ENCODE measurements around the gene ICA1.

The ICA1 gene

DNA sequence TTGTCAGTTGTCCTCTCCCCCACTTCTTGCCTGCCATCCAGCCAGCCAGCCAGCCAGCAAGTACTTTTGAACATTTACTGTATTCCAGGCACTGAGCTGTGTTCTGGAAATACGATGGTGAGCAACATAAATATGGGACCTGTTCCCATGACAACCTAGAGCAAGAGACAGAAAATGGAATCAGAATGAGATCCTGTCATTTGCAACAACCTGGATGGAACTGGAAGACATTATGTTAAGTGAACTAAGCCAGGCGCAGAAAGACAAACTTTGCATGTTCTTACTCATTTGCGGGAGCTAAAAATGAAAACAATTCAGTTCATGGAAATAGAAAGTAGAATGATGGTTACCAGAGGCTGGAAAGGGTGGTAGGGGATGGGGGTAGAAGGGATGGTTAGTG, 140.7 kb downstream of the ICA1 start:
- H3K9me3 ChIP-seq (ENCODE audit: control insufficient read depth, insufficient read depth, low read depth, low read length): no peaks in the 10 kb centered on the region
- no peak overlapping the region for H3K27ac ChIP-seq (ENCODE audit: extremely low read depth, low read depth, low read length)
- ChIA-PET CTCF (no interaction called here), POLR2A (no interaction called here)
- H3K36me3 ChIP-seq (ENCODE audit: control insufficient read depth in 2 of 2, insufficient read depth in 1 of 2, low read length in 2 of 2): no peaks in the 10 kb centered on the region
- TF ChIP-seq OSR2 (tag by site-specific recombination; IDR thresholded peaks at IDR 0.05) (no peak), ZBTB7A (tag by site-specific recombination; IDR thresholded peaks at IDR 0.05; ENCODE audit: low read depth) (no peak), ZNF223 (tag by site-specific recombination; IDR thresholded peaks at IDR 0.05) (no peak), ZNF16 (tag by site-specific recombination; IDR thresholded peaks at IDR 0.05; ENCODE audit: low read depth) (no peak), ZNF146 (tag by site-specific recombination; IDR thresholded peaks at IDR 0.05) (no peak), ZNF548 (tag by site-specific recombination; IDR thresholded peaks at IDR 0.05) (no peak), ZNF248 (tag by site-specific recombination; IDR thresholded peaks at IDR 0.05) (no peak)
- TF ChIP-seq, protein P1, sequence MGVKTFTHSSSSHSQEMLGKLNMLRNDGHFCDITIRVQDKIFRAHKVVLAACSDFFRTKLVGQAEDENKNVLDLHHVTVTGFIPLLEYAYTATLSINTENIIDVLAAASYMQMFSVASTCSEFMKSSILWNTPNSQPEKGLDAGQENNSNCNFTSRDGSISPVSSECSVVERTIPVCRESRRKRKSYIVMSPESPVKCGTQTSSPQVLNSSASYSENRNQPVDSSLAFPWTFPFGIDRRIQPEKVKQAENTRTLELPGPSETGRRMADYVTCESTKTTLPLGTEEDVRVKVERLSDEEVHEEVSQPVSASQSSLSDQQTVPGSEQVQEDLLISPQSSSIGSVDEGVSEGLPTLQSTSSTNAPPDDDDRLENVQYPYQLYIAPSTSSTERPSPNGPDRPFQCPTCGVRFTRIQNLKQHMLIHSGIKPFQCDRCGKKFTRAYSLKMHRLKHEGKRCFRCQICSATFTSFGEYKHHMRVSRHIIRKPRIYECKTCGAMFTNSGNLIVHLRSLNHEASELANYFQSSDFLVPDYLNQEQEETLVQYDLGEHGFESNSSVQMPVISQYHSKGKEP (tag by site-specific recombination; IDR thresholded peaks at IDR 0.05): no peak
- TF ChIP-seq, protein P2, sequence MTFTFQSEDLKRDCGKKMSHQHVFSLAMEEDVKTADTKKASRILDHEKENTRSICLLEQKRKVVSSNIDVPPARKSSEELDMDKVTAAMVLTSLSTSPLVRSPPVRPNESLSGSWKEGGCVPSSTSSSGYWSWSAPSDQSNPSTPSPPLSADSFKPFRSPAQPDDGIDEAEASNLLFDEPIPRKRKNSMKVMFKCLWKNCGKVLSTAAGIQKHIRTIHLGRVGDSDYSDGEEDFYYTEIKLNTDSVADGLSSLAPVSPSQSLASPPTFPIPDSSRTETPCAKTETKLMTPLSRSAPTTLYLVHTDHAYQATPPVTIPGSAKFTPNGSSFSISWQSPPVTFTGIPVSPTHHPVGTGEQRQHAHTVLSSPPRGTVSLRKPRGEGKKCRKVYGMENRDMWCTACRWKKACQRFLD (tag by site-specific recombination; IDR thresholded peaks at IDR 0.05): no peak
- TF ChIP-seq, protein P3, sequence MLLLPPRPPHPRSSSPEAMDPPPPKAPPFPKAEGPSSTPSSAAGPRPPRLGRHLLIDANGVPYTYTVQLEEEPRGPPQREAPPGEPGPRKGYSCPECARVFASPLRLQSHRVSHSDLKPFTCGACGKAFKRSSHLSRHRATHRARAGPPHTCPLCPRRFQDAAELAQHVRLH (tag by site-specific recombination; IDR thresholded peaks at IDR 0.05): no peak
- TF ChIP-seq, protein P4, sequence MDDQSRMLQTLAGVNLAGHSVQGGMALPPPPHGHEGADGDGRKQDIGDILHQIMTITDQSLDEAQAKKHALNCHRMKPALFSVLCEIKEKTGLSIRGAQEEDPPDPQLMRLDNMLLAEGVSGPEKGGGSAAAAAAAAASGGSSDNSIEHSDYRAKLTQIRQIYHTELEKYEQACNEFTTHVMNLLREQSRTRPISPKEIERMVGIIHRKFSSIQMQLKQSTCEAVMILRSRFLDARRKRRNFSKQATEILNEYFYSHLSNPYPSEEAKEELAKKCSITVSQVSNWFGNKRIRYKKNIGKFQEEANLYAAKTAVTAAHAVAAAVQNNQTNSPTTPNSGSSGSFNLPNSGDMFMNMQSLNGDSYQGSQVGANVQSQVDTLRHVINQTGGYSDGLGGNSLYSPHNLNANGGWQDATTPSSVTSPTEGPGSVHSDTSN (CRISPR knock-in tag; IDR thresholded peaks at IDR 0.05): no peak
- H3K4me3 ChIP-seq (ENCODE audit: low read depth, low read length): no peak overlapping the region
- H3K4me1 ChIP-seq (ENCODE audit: control insufficient read depth, insufficient read depth, low read length): no peaks in the 10 kb centered on the region

DNA sequence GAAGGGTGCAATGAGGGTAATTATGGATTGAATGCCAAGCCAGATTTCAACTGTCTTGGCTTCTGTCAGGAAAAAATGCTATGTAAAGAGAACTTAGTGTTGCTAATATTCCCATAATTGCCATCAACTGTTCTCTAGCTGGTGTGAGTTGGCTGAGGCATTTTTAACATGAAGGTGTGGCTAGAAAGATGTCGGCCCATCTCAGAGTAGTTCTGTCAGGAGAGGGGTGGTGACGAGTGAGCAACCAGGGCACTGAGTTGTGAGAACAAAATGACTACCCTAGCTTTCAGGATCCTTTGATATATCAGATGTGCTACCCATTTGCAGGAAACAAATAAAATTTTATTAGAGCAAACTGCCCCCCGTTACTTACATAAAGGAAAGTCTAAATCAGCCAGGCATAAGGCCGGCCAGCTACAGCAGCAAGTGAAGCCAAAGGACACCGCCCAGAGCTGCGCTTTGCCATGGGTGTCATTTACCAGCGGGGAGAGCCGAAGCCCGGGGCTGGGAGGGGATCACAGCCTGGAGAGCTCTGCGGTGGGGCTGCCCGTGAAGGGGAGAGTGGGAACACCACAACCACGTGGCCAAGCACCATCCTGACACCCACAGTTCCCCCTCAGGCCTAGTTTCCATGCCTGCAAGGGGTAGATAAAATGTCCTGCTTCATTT, 141.4 kb downstream of the ICA1 start:
- POLR2A ChIA-PET: no interaction called here
- no peak for TF ChIP-seq ZNF549 (tag by site-specific recombination; IDR thresholded peaks at IDR 0.05)
- no peak for TF ChIP-seq ZNF626 (tag by site-specific recombination; IDR thresholded peaks at IDR 0.05)
- no peak for TF ChIP-seq PRDM1 (tag by site-specific recombination; IDR thresholded peaks at IDR 0.05)
- TF ChIP-seq YY1 (tag by site-specific recombination; IDR thresholded peaks at IDR 0.05): no peak
- TF ChIP-seq, protein P2 (tag by site-specific recombination; IDR thresholded peaks at IDR 0.05): no peak
- TF ChIP-seq KLF16 (tag by site-specific recombination; IDR thresholded peaks at IDR 0.05): no peak
- no peak for TF ChIP-seq ZIC2 (tag by site-specific recombination; IDR thresholded peaks at IDR 0.05)
- TF ChIP-seq BCL11A (tag by site-specific recombination; IDR thresholded peaks at IDR 0.05; ENCODE audit: low read depth): no peak
- no peak for TF ChIP-seq ZNF335 (tag by site-specific recombination; conservative IDR thresholded peaks at IDR 0.05)
- TF ChIP-seq ZNF19 (tag by site-specific recombination; IDR thresholded peaks at IDR 0.05; ENCODE audit: low read depth): no peak
- no peak for TF ChIP-seq FEZF1 (tag by site-specific recombination; IDR thresholded peaks at IDR 0.05)
- TF ChIP-seq SCRT2 (tag by site-specific recombination; IDR thresholded peaks at IDR 0.05): no peak
- TF ChIP-seq ZNF521 (tag by site-specific recombination; IDR thresholded peaks at IDR 0.05): no peak
- no peak for TF ChIP-seq ZFHX2 (tag by site-specific recombination; conservative IDR thresholded peaks at IDR 0.05)
- TF ChIP-seq ZNF155 (tag by site-specific recombination; IDR thresholded peaks at IDR 0.05): no peak
- no peak for TF ChIP-seq ZNF394 (tag by site-specific recombination; IDR thresholded peaks at IDR 0.05; ENCODE audit: borderline replicate concordance)
- CTCF ChIA-PET: interaction anchor here (0.6 kb wide), 1 partner anchor 218 kb away, joined by 3 read pairs; no protein-coding TSS in a partner anchor
- H3K4me3 ChIP-seq (ENCODE audit: low read depth, low read length): no peak overlapping the region
- no peaks in the 10 kb centered on the region for H3K9me3 ChIP-seq (ENCODE audit: control insufficient read depth, insufficient read depth, low read depth, low read length)
- H3K4me1 ChIP-seq (ENCODE audit: control insufficient read depth, insufficient read depth, low read length): no peaks in the 10 kb centered on the region
- no peak overlapping the region for H3K27ac ChIP-seq (ENCODE audit: extremely low read depth, low read depth, low read length)
- no peaks in the 10 kb centered on the region for H3K36me3 ChIP-seq (ENCODE audit: control insufficient read depth in 2 of 2, insufficient read depth in 1 of 2, low read length in 2 of 2)

Measured in HEK293 (cell line).